NCI-H524 (cell line): ENCODE measurements around the gene ITPR1.

ENCODE experiments used
- DNase-seq, 2 experiments: peaks; one replicate each; lab custom pipeline; 2025; lab: John Stamatoyannopoulos, UW

The ITPR1 gene

GRCh38 chr3:4509983-4510755 is 17.0 kb downstream of the ITPR1 start:
- DNase-seq, result no peak

GRCh38 chr3:4511491-4512262 is 18.5 kb downstream of the ITPR1 start:
- DNase-seq, result no peak

GRCh38 chr3:4512895-4513616 is 19.9 kb downstream of the ITPR1 start:
- no peak for DNase-seq

GRCh38 chr3:4514321-4514720 is 21.2 kb downstream of the ITPR1 start:
- DNase-seq, result no peak

- no peak for DNase-seq
These were observed 21.8 kb downstream of the ITPR1 start for GRCh38 chr3:4514916-4515315.

GRCh38 chr3:4515916-4516579 is 22.9 kb downstream of the ITPR1 start:
- no peak for DNase-seq

- DNase-seq, result no peak
These were observed 23.9 kb downstream of the ITPR1 start for GRCh38 chr3:4517093-4517492.

- DNase-seq, result no peak
These were observed 24.6 kb downstream of the ITPR1 start for GRCh38 chr3:4517643-4518311.

- DNase-seq, result no peak
These were observed 27.1 kb downstream of the ITPR1 start for GRCh38 chr3:4520033-4520816.

- no peak for DNase-seq
These were observed 29.8 kb downstream of the ITPR1 start for GRCh38 chr3:4522947-4523346.

GRCh38 chr3:4523710-4524698 is 30.9 kb downstream of the ITPR1 start:
- no peak for DNase-seq

GRCh38 chr3:4525560-4526223 is 32.5 kb downstream of the ITPR1 start:
- DNase-seq, result no peak

- no peak for DNase-seq
These were observed 35.2 kb downstream of the ITPR1 start for GRCh38 chr3:4528320-4528719.

GRCh38 chr3:4528819-4529600 is 35.9 kb downstream of the ITPR1 start:
- DNase-seq, result no peak

GRCh38 chr3:4529876-4530588 is 36.9 kb downstream of the ITPR1 start:
- no peak for DNase-seq

- DNase-seq, result no peak
These were observed 38.4 kb downstream of the ITPR1 start for GRCh38 chr3:4531478-4532025.

- DNase-seq, result peak; percentile 88 to 96
These were observed 39.5 kb downstream of the ITPR1 start for GRCh38 chr3:4532535-4533112.
